Omental fat pad (tissue), 4 donors: ENCODE results near the gene IP6K2. TPM values are rescaled to one million over a fixed set of nuclear protein-coding genes. Genes with fewer than 3 reads are reported as not detected.

Experiments used
- ATAC-seq: fragments of 150-250 bp; one replicate; pipeline ENCODE4 v1.9.1; 2016; ENCODE audit warnings: mild to moderate bottlenecking, moderate library complexity; ENCODE audit not compliant: low FRiP score
- DNase-seq: peaks from one replicate; pipeline ENCODE4 v3.0.0-alpha.2; 2019; ENCODE audit warnings: low spot score
- total RNA-seq, 4 donors: library from RNA; depleted of rRNA; stranded (reverse); fragments of >200 nt; gene quantifications; one replicate each; pipeline ENCODE4 v1.1.0, GENCODE V29; 2016
- TF ChIP-seq, protein P1 (sequence below), 3 donors: fragments of 450-650 bp; IDR thresholded peaks; one replicate each; pipeline ENCODE4 v1.5.1; 2016 to 2017; ENCODE audit warnings: antibody characterized with exemption in 3 of 3, mild to moderate bottlenecking in 3 of 3, moderate library complexity in 2 of 3

IP6K2 gene
- total RNA-seq, 4 donors from 2014 or later: 35.8 to 77.9 (median 73.3) TPM

DNA sequence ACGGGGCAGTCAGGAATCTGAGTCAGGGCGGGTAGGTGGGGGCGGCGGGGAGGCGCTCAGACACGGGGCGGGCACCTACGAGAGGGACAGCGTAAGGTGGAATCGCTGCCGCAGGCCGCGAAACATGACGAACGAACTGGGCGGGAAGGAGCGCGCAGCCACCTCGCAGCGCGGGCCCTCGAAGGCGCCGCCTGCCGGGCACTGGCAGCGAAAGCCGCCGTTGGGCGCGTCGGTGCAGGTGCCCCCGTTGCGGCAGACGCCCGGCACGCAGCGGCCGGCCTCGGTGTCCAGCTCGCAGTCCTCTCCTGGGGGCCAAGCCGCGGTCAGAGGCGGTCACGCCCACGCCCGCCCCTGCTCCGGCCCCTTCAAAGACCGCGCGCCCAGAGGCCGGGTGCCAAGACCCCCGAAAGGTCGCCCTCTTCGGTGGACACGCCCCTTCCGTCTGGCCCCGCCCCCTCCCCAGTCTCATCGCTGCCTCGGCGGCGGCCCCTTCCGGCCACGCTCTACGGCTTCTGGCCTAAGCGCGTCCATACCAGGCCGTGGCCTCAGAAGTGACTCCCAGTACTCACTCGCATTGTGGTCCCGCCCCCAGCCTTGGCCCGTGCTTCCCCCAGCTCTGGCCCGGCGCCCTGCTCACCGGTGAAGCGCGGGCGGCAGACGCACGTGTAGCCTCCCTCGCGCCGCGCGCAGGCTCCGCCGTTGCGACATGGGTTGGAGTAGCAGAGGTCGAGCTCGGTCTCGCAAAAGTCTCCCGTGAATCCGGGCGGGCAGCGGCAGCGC lies 60.8 kb downstream of the IP6K2 start:
- peak; percentile 94 for ATAC-seq
- peak; percentile 63 for DNase-seq
- TF ChIP-seq, protein P1, sequence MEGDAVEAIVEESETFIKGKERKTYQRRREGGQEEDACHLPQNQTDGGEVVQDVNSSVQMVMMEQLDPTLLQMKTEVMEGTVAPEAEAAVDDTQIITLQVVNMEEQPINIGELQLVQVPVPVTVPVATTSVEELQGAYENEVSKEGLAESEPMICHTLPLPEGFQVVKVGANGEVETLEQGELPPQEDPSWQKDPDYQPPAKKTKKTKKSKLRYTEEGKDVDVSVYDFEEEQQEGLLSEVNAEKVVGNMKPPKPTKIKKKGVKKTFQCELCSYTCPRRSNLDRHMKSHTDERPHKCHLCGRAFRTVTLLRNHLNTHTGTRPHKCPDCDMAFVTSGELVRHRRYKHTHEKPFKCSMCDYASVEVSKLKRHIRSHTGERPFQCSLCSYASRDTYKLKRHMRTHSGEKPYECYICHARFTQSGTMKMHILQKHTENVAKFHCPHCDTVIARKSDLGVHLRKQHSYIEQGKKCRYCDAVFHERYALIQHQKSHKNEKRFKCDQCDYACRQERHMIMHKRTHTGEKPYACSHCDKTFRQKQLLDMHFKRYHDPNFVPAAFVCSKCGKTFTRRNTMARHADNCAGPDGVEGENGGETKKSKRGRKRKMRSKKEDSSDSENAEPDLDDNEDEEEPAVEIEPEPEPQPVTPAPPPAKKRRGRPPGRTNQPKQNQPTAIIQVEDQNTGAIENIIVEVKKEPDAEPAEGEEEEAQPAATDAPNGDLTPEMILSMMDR (IDR thresholded peaks at IDR 0.05): peak in 1 of 3 donors; percentile 25

DNA sequence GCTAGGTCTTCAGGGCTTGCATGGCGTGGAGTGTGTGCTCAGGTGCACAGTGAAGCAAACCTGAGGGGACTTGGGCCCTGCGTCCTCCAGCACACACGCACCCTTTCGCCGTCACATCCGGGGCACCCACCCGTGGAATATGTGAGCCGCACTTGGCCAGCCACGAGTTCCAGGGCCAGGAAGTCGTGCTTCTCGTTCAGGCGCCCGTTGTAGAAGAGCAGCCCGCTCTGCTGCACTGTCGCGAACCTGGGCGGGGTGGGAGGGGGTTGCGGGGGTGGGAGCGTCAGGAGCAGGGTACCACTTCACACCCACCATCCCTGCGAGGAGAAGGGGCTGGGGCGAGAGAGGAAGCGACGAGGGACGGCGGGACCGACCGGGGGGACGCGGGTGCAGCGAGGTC lies 61.4 kb downstream of the IP6K2 start:
- DNase-seq (no peak), ATAC-seq (no peak)
- TF ChIP-seq, protein P1 (IDR thresholded peaks at IDR 0.05): no peak

DNA sequence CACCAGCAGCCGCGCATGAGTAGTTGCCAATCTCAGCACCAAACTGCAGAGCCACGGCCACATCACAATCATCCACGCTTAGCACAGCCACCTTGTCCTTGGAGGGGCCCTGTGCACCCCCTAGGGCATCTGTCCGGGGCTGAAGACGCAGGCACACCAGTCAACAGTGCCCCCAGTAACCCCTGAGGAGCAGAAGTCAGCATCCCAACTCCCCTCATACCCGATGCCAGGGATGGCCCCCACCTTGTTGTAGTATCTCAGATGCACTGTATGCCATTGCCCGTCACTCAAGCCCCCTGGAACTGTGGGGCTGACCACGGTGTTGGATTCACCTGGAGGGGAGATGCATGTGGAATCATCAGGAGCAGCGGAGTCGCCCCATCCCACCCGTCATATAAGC lies 62.0 kb downstream of the IP6K2 start:
- ATAC-seq (no peak), DNase-seq (no peak)
- TF ChIP-seq, protein P1 (IDR thresholded peaks at IDR 0.05): no peak

DNA sequence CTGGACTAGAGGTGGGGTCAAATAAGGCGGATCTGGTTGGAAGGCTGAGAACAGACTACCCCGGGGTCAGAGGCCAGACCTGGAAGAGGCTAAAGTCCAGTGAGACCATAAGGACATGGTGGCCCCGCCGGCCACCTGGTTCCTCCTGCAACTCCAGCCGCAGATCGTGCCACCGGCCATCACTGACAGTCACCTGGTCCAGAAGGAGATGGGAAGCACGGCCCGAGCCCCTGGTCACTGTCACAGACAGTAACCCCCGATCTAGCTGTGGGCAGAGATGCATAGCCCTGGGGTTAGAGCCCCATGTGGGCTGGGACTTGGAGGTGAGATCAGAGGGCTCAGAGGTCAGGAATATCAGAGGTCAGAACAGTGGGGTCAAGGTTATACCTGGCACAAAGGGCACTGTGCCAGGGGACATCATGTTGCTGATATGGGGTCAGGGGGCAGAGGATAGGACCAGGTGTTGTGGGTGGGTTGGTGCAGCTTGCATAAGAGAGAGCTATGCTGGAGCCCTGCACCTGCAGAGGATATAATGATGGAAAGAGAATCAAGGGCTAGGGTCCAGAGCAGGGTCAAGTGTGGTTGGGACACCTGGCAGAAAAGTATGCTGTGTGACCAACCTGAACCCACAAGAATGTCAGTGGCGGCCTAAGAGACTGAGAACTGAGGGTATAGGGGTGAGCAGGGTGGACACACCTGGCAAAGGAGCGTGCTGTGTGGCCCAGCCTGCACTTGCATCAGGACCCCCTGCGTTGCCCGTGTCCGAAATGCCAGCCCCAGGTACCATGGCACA lies 63.9 kb downstream of the IP6K2 start:
- no peak for DNase-seq
- ATAC-seq: no peak
- TF ChIP-seq, protein P1 (IDR thresholded peaks at IDR 0.05): no peak

DNA sequence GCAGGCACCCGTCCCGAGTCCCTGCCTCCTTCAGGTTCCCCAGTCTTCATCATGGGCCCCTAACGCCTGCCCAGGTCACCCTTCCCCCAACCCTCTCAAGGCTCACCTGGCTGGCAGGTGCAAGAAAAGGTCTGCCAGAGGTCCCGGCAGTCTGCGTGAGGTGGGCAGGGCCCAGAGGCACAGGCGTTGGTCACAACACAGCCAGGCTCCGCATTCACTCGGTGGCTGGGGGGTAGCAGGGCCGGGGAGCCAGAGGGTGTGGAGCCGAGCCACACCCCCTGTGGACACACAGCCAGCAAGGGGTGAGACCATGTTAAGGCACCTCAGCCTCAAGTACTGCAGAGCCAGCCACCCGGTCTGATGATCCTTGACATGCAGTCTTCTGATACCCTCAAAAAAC lies 65.2 kb downstream of the IP6K2 start:
- ATAC-seq (no peak), DNase-seq (no peak)
- TF ChIP-seq, protein P1 (IDR thresholded peaks at IDR 0.05): no peak

DNA sequence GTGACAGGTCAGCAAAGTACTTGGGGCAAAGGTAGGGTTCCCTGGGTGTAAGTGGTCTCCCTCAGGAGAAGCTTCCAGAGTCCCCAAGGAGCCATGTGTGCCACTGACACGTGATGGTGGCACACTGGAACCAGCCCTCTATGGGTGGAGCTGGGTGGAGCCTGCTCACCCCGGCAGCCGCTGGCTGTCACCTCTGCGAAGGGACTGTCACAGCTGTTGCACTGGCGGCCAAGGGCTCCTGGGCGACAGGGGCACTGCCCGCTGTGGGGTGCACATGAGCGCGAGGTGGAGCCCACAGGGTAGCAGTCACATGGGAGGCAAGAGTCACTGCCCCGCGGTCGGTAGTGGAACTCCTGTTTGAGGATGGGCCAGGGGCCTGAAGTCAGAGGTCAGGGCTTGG lies 66.3 kb downstream of the IP6K2 start:
- no peak for ATAC-seq

More for the DNA sequence above, 66.3 kb downstream of the IP6K2 start:
- TF ChIP-seq, protein P1 (IDR thresholded peaks at IDR 0.05): no peak
- no peak for DNase-seq
